ENCODE results near the gene ERC1.

ERC1 gene

GRCh38 chr12:1073652-1074051 lies 82.6 kb downstream of the ERC1 start:
- in situ Hi-C loops (cut with HindIII; ENCODE audit: low sequenced_read_pairs) = no loop called here

GRCh38 chr12:1077036-1077803 lies 86.2 kb downstream of the ERC1 start:
- in situ Hi-C loops (cut with HindIII; ENCODE audit: low sequenced_read_pairs) = no loop called here
- H3K4me3 ChIP-seq (ENCODE audit: low read depth, low read length) = no peak overlapping the region
- no peak for TF ChIP-seq CTCF (IDR thresholded peaks at IDR 0.05; ENCODE audit: low read depth, low read length, missing control alignments)
- no peak for DNase-seq (ENCODE audit: low read depth)

More at GRCh38 chr12:1073652-1074051, 82.6 kb downstream of the ERC1 start:
- no peak for DNase-seq (ENCODE audit: low read depth)
- no peak for TF ChIP-seq CTCF (IDR thresholded peaks at IDR 0.05; ENCODE audit: low read depth, low read length, missing control alignments)
- H3K4me3 ChIP-seq (ENCODE audit: low read depth, low read length) = no peak overlapping the region

- TF ChIP-seq CTCF (IDR thresholded peaks at IDR 0.05; ENCODE audit: low read depth, low read length, missing control alignments) = no peak
- no peak for DNase-seq (ENCODE audit: low read depth)
- H3K4me3 ChIP-seq (ENCODE audit: low read depth, low read length) = no peak overlapping the region
- in situ Hi-C loops (cut with HindIII; ENCODE audit: low sequenced_read_pairs) = no loop called here
These were observed 87.0 kb downstream of the ERC1 start for GRCh38 chr12:1078002-1078401.

GRCh38 chr12:1080520-1081223 lies 89.6 kb downstream of the ERC1 start:
- in situ Hi-C loops (cut with HindIII; ENCODE audit: low sequenced_read_pairs) = no loop called here
- H3K4me3 ChIP-seq (ENCODE audit: low read depth, low read length) = no peak overlapping the region
- no peak for DNase-seq (ENCODE audit: low read depth)
- no peak for TF ChIP-seq CTCF (IDR thresholded peaks at IDR 0.05; ENCODE audit: low read depth, low read length, missing control alignments)

GRCh38 chr12:1083151-1083888 lies 92.3 kb downstream of the ERC1 start:
- TF ChIP-seq CTCF (IDR thresholded peaks at IDR 0.05; ENCODE audit: low read depth, low read length, missing control alignments) = no peak
- DNase-seq (ENCODE audit: low read depth) = no peak
- no peak overlapping the region for H3K4me3 ChIP-seq (ENCODE audit: low read depth, low read length)
- in situ Hi-C loops (cut with HindIII; ENCODE audit: low sequenced_read_pairs) = no loop called here

- in situ Hi-C loops (cut with HindIII; ENCODE audit: low sequenced_read_pairs) = no loop called here
- TF ChIP-seq CTCF (IDR thresholded peaks at IDR 0.05; ENCODE audit: low read depth, low read length, missing control alignments) = no peak
- peak; percentile 45 for DNase-seq (ENCODE audit: low read depth)
- no peak overlapping the region for H3K4me3 ChIP-seq (ENCODE audit: low read depth, low read length)
These were observed 92.9 kb downstream of the ERC1 start for GRCh38 chr12:1083889-1084262.

All from astrocyte of the cerebellum (primary cell).